ENCODE data around the gene CTSC. TPM values are rescaled to one million over a fixed set of nuclear protein-coding genes. Genes with fewer than 3 reads are reported as not detected.
"Not testable (repeated sequence)": the region's sequence is repeated elsewhere in the genome, so short reads cannot be mapped to it uniquely, and the experiment has no call there.

CTSC gene
- total RNA-seq, 1 donor from 2014 or later = 149 TPM

DNA sequence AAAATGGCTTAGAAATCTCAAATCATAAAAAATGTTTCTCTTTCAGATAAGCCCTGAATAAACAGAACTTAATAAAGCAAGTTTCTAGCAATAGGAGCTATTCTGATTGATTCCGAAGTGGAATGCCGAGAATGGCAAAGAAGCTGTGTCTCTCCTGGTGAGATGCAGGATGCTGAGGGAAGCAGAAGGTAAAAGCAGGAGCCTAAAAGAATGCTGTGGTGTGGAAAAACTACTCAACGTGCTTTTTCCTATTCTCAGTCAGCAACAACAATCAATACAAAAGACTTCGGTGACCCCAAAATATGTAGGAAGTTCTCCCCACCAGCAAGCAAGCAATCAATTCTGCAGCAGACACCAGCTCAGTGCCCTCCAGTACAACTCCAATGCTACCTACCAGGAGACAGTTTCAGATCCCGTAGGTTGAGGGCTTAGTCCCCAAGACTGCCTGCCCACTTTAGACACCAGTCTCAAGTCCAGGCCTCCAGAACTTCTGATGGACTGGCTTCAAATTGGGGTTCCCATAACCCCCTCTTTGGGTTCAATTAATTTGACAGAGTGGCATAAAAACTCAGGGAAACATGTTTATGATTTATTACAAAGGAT lies 6.6 kb downstream of the CTSC start:
- no peak overlapping the region for H3K4me3 ChIP-seq (ENCODE audit: low read depth, low read length)
- no peak for DNase-seq (ENCODE audit: low read depth)
- TF ChIP-seq CTCF (conservative IDR thresholded peaks at IDR 0.05; ENCODE audit: low read depth, low read length) = no peak

- H3K4me3 ChIP-seq (ENCODE audit: low read depth, low read length) = no peak overlapping the region
- no peak for DNase-seq (ENCODE audit: low read depth)
- TF ChIP-seq CTCF (conservative IDR thresholded peaks at IDR 0.05; ENCODE audit: low read depth, low read length) = no peak
Observed at GRCh38 chr11:88329563-88330250, 7.8 kb downstream of the CTSC start.

GRCh38 chr11:88327462-88328143 lies 9.9 kb downstream of the CTSC start:
- no peak for TF ChIP-seq CTCF (conservative IDR thresholded peaks at IDR 0.05; ENCODE audit: low read depth, low read length)

GRCh38 chr11:88327061-88327460 lies 10.5 kb downstream of the CTSC start:
- H3K4me3 ChIP-seq (ENCODE audit: low read depth, low read length) = no peak overlapping the region
- TF ChIP-seq CTCF (conservative IDR thresholded peaks at IDR 0.05; ENCODE audit: low read depth, low read length) = no peak
- DNase-seq (ENCODE audit: low read depth) = no peak

More at GRCh38 chr11:88327462-88328143, 9.9 kb downstream of the CTSC start:
- no peak overlapping the region for H3K4me3 ChIP-seq (ENCODE audit: low read depth, low read length)
- DNase-seq (ENCODE audit: low read depth) = no peak

GRCh38 chr11:88326099-88326498 lies 11.4 kb downstream of the CTSC start:
- no peak for DNase-seq (ENCODE audit: low read depth)
- H3K4me3 ChIP-seq (ENCODE audit: low read depth, low read length) = no peak overlapping the region
- TF ChIP-seq CTCF (conservative IDR thresholded peaks at IDR 0.05; ENCODE audit: low read depth, low read length) = no peak

DNA sequence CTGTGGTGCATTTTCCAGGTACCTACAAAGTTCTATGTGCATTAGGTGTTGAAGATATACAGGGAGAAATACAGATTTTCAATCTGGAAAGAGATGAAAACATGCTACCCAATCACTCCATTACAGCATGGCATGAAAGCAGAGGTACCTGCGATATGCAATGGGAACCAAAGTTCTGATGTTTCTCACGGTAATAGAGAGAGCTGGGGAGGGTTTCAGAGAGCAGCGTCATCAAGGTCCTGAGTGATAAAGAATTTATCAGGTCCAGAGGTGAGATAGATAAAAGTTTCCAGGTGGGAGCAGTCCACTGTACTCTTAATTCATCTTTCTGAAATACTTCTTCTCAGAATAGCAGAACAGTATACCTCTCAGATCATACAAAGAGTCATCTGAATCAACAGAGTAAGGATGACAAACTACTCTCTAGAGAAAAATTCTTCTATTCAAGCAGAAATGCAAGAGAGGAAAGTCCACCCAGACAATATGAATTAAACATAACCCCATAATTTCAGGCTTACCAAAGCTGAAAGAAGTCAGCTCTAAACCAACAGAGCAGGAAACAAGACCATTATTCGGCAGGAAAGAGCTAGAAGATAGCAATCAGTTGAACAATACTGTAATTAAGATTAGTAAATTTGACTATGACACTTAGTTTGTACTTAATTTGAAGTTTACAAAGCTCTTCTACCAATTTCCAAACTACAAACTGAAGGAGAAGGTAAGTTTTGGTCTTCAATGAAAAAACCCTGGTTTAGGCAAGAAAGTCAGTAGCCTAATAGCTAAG lies 12.8 kb downstream of the CTSC start:
- H3K4me3 ChIP-seq (ENCODE audit: low read depth, low read length) = no peak overlapping the region
- no peak for DNase-seq (ENCODE audit: low read depth)
- TF ChIP-seq CTCF (conservative IDR thresholded peaks at IDR 0.05; ENCODE audit: low read depth, low read length) = no peak

DNA sequence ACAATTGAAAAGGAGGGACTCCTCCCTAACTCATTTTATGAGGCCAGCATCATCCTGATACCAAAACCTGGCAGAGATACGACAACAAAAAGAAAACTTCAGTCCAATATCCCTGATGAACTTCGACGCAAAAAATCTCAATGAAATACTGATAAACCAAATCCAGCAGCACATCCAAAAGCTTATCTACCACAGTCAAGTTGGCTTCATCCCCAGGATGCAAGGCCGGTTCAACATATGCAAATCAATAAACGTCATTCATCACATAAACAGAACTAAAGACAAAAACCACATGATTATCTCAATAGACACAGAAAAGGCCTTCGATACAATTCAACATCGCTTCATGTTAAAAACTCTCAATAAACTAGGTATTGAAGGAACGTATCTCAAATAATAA lies 14.7 kb downstream of the CTSC start:
- DNase-seq (ENCODE audit: low read depth) = not testable (repeated sequence)

GRCh38 chr11:88321412-88321811 lies 16.1 kb downstream of the CTSC start:
- DNase-seq (ENCODE audit: low read depth); H3K4me3 ChIP-seq (ENCODE audit: low read depth, low read length): not testable (repeated sequence)

More for the DNA sequence above, 14.7 kb downstream of the CTSC start:
- not testable (repeated sequence) for H3K4me3 ChIP-seq (ENCODE audit: low read depth, low read length)

Measured in epithelial cell of proximal tubule (primary cell).